ENCODE results near the gene GNB1L. TPM values are rescaled to one million over a fixed set of nuclear protein-coding genes. Genes with fewer than 3 reads are reported as not detected.

The GNB1L gene
- total and polyA plus RNA-seq, 9 of the 15 experiments (the other 6 are each of a cell fraction or from before 2014, with no cell fraction given): 0.56 to 50.5 (median 10.2) TPM

- TF ChIP-seq, protein P1, sequence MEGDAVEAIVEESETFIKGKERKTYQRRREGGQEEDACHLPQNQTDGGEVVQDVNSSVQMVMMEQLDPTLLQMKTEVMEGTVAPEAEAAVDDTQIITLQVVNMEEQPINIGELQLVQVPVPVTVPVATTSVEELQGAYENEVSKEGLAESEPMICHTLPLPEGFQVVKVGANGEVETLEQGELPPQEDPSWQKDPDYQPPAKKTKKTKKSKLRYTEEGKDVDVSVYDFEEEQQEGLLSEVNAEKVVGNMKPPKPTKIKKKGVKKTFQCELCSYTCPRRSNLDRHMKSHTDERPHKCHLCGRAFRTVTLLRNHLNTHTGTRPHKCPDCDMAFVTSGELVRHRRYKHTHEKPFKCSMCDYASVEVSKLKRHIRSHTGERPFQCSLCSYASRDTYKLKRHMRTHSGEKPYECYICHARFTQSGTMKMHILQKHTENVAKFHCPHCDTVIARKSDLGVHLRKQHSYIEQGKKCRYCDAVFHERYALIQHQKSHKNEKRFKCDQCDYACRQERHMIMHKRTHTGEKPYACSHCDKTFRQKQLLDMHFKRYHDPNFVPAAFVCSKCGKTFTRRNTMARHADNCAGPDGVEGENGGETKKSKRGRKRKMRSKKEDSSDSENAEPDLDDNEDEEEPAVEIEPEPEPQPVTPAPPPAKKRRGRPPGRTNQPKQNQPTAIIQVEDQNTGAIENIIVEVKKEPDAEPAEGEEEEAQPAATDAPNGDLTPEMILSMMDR (IDR thresholded peaks at IDR 0.05 in 2 of 3, conservative IDR thresholded peaks at IDR 0.05 in 1 of 3; ENCODE audit: insufficient read depth in 2 of 3, low read depth in 1 of 3, low read length in 3 of 3): no peak
- TF ChIP-seq CBFA2T3 (IDR thresholded peaks at IDR 0.05) (no peak), KLF6 (CRISPR knock-in tag; IDR thresholded peaks at IDR 0.05; ENCODE audit: borderline replicate concordance) (no peak), SREBF1 (IDR thresholded peaks at IDR 0.05; ENCODE audit: borderline replicate concordance, low read depth, low read length) (no peak), NFIC (IDR thresholded peaks at IDR 0.05) (peak; percentile 84), MBD2 (IDR thresholded peaks at IDR 0.05; ENCODE audit: borderline replicate concordance, low read depth) (no peak), ZNF184 (CRISPR knock-in tag; IDR thresholded peaks at IDR 0.05) (no peak), ZNF644 (tag; IDR thresholded peaks at IDR 0.05; ENCODE audit: low read depth) (no peak), KDM2B (CRISPR knock-in tag; IDR thresholded peaks at IDR 0.05) (no peak), SP1 (CRISPR knock-in tag; IDR thresholded peaks at IDR 0.05) (no peak), XRCC5 (IDR thresholded peaks at IDR 0.05; ENCODE audit: low read depth, low read length) (no peak), FOXO4 (CRISPR knock-in tag; IDR thresholded peaks at IDR 0.05) (no peak), ZNF740 (CRISPR knock-in tag; IDR thresholded peaks at IDR 0.05) (no peak), ZNF740 (tag; IDR thresholded peaks at IDR 0.05) (no peak), KLF13 (tag; IDR thresholded peaks at IDR 0.05; ENCODE audit: borderline replicate concordance, low read depth) (0 out of 2 replicates have a peak, but pooled peaks have one; percentile 5), ZNF24 (IDR thresholded peaks at IDR 0.05) (0 out of 2 replicates have a peak, but pooled peaks have one; percentile 29), XRCC4 (IDR thresholded peaks at IDR 0.05; ENCODE audit: extremely low read depth, insufficient read depth, insufficient read length) (no peak), ESRRB (CRISPR knock-in tag; IDR thresholded peaks at IDR 0.05; ENCODE audit: borderline replicate concordance) (no peak)
- TF ChIP-seq, protein P2, sequence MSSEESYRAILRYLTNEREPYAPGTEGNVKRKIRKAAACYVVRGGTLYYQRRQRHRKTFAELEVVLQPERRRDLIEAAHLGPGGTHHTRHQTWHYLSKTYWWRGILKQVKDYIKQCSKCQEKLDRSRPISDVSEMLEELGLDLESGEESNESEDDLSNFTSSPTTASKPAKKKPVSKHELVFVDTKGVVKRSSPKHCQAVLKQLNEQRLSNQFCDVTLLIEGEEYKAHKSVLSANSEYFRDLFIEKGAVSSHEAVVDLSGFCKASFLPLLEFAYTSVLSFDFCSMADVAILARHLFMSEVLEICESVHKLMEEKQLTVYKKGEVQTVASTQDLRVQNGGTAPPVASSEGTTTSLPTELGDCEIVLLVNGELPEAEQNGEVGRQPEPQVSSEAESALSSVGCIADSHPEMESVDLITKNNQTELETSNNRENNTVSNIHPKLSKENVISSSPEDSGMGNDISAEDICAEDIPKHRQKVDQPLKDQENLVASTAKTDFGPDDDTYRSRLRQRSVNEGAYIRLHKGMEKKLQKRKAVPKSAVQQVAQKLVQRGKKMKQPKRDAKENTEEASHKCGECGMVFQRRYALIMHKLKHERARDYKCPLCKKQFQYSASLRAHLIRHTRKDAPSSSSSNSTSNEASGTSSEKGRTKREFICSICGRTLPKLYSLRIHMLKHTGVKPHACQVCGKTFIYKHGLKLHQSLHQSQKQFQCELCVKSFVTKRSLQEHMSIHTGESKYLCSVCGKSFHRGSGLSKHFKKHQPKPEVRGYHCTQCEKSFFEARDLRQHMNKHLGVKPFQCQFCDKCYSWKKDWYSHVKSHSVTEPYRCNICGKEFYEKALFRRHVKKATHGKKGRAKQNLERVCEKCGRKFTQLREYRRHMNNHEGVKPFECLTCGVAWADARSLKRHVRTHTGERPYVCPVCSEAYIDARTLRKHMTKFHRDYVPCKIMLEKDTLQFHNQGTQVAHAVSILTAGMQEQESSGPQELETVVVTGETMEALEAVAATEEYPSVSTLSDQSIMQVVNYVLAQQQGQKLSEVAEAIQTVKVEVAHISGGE (CRISPR knock-in tag; IDR thresholded peaks at IDR 0.05): no peak
Measured at GRCh38 chr22:19823191-19823901, 31.3 kb downstream of the GNB1L start (continued).
